Liver (tissue), 2 donors: ENCODE measurements around the gene UQCR11.

ENCODE experiments used
- REST ChIP-seq: IDR thresholded peaks from 2 replicates; pipeline ENCODE4 v1.6.1; 2016; ENCODE audit warnings: antibody characterized with exemption, mild to moderate bottlenecking
- TF ChIP-seq, protein P1 (sequence below): fragments of 150-350 bp; IDR thresholded peaks from 2 replicates; pipeline ENCODE4 v1.5.1; 2017; ENCODE audit warnings: improper control_type of control experiment, low read depth, low read length; ENCODE audit not compliant: missing input control
- donor health status: healthy.

- TF ChIP-seq, protein P1, sequence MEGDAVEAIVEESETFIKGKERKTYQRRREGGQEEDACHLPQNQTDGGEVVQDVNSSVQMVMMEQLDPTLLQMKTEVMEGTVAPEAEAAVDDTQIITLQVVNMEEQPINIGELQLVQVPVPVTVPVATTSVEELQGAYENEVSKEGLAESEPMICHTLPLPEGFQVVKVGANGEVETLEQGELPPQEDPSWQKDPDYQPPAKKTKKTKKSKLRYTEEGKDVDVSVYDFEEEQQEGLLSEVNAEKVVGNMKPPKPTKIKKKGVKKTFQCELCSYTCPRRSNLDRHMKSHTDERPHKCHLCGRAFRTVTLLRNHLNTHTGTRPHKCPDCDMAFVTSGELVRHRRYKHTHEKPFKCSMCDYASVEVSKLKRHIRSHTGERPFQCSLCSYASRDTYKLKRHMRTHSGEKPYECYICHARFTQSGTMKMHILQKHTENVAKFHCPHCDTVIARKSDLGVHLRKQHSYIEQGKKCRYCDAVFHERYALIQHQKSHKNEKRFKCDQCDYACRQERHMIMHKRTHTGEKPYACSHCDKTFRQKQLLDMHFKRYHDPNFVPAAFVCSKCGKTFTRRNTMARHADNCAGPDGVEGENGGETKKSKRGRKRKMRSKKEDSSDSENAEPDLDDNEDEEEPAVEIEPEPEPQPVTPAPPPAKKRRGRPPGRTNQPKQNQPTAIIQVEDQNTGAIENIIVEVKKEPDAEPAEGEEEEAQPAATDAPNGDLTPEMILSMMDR: no peak
- no peak for TF ChIP-seq REST
These were observed 43.8 kb upstream of the UQCR11 start for GRCh38 chr19:1648920-1649541.
